Ovary (tissue), 3 donors: Measurements from ENCODE around the gene GSX2.

ENCODE experiments used
- POLR2A ChIP-seq: fragments of 450-650 bp; IDR thresholded peaks from one replicate; pipeline ENCODE4 v1.6.1; 2017; ENCODE audit warnings: antibody characterized with exemption, mild to moderate bottlenecking, moderate library complexity
- TF ChIP-seq, protein P1 (sequence below), 3 donors: fragments of 450-650 bp in 2 of 3; fragments of 200-600 bp in 1 of 3; IDR thresholded peaks; one replicate each; pipeline versions ENCODE4 v1.5.1 to v1.8.0; 2016 to 2022; ENCODE audit warnings: antibody characterized with exemption in 3 of 3, mild to moderate bottlenecking in 1 of 3
- donor health status: DM: no; HTN: no; CAD: no.

DNA sequence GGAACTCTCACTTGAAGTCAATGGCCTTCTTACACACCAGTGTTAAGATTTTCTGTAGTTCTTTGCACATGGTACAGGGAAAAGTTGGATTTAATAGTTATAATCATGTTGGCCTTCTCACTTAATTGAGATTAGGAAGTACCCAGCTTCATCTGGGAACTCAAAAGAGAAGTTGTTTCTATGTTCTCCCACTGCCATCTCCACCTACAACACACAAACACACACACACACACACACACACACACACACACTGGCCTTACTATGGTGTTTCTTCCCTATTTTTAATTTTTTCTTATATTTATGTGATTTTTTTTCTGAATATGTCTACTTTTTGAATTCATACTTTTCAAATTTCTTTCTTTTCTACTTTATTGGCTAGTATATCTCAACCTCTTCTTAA is 25.6 kb upstream of the GSX2 start:
- TF ChIP-seq POLR2A: no peak
- TF ChIP-seq, protein P1, sequence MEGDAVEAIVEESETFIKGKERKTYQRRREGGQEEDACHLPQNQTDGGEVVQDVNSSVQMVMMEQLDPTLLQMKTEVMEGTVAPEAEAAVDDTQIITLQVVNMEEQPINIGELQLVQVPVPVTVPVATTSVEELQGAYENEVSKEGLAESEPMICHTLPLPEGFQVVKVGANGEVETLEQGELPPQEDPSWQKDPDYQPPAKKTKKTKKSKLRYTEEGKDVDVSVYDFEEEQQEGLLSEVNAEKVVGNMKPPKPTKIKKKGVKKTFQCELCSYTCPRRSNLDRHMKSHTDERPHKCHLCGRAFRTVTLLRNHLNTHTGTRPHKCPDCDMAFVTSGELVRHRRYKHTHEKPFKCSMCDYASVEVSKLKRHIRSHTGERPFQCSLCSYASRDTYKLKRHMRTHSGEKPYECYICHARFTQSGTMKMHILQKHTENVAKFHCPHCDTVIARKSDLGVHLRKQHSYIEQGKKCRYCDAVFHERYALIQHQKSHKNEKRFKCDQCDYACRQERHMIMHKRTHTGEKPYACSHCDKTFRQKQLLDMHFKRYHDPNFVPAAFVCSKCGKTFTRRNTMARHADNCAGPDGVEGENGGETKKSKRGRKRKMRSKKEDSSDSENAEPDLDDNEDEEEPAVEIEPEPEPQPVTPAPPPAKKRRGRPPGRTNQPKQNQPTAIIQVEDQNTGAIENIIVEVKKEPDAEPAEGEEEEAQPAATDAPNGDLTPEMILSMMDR (IDR thresholded peaks at IDR 0.05): no peak
